Memory B cell (primary cell): ENCODE data around the gene SHC4.
"Not testable (repeated sequence)": the region's sequence is repeated elsewhere in the genome, so short reads cannot be mapped to it uniquely, and the experiment has no call there.

Experiments used
- ATAC-seq: fragments of 150-1000 bp; cut with Tn5 transposase; 2 replicates; pipeline ENCODE4 v1.10.0; 2021; ENCODE audit warnings: low read depth, mild to moderate bottlenecking, moderate library complexity
- DNase-seq, 2 donors: peaks; one replicate each; pipeline ENCODE4 v3.0.0; 2022; ENCODE audit warnings: low spot score in 2 of 2
- H3K27ac Mint-ChIP-seq: one replicate; pipeline ENCODE4 v1.8.0; 2022; ENCODE audit warnings: mild to moderate bottlenecking, moderate library complexity, mixed read lengths
- H3K27me3 Mint-ChIP-seq: one replicate; pipeline ENCODE4 v1.8.0; 2022; ENCODE audit warnings: mixed read lengths
- H3K36me3 Mint-ChIP-seq: one replicate; pipeline ENCODE4 v1.8.0; 2022; ENCODE audit warnings: mild to moderate bottlenecking, mixed read lengths
- H3K4me1 Mint-ChIP-seq: one replicate; pipeline ENCODE4 v1.8.0; 2022; ENCODE audit warnings: mixed read lengths
- H3K4me3 Mint-ChIP-seq: one replicate; pipeline ENCODE4 v1.8.0; 2022; ENCODE audit warnings: mild to moderate bottlenecking, moderate library complexity, mixed read lengths
- H3K9me3 Mint-ChIP-seq: one replicate; pipeline ENCODE4 v1.8.0; 2022; ENCODE audit warnings: mixed read lengths

The SHC4 gene

DNA sequence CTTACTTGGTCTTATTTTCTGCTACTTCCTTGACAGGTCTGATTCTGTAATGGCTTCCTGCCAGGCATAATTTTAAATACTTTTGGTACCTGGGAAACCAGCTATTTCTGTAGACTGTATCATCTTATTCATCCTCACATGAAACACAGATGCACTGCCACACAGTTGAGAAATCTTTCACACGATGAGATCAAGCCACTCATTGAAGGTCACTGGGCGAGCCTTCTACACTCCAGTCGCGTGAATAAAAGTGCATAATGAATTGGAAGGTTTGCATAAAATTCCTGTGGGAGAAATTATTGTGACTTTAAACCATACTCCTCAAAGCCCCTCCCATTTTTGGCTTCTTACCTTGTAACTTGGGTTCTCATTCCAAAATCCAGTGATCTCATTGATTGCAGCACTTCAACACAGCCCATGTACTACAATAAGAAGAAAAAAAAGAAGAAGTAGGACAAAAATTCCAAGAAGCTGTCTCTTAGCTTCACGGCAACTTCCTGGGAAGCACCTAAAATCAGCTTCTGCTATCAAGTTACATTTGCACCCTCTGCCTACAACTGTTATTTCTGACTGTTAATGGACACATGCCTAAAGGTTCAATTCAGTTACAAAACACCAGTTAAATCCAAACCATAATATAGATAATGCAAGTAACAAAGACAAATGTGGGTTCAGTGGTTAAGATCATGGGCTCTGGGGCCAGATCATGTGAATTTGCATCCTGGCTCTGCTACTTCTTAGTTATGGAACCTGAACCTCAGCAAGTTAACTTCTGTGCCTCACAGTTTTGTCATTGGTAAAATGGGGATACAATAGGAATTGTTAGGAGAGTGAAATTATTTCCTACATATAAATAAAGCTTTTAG is 39.0 kb downstream of the SHC4 start:
- no peaks in the 10 kb centered on the region for H3K4me1 Mint-ChIP-seq
- H3K27ac Mint-ChIP-seq, result no peak overlapping the region
- H3K36me3 Mint-ChIP-seq, result no peaks in the 10 kb centered on the region
- no peaks in the 10 kb centered on the region for H3K9me3 Mint-ChIP-seq
- H3K4me3 Mint-ChIP-seq, result no peak overlapping the region
- DNase-seq (no peak), ATAC-seq (no peak)
- peaks cover 19% of the 10 kb centered on the region for H3K27me3 Mint-ChIP-seq

DNA sequence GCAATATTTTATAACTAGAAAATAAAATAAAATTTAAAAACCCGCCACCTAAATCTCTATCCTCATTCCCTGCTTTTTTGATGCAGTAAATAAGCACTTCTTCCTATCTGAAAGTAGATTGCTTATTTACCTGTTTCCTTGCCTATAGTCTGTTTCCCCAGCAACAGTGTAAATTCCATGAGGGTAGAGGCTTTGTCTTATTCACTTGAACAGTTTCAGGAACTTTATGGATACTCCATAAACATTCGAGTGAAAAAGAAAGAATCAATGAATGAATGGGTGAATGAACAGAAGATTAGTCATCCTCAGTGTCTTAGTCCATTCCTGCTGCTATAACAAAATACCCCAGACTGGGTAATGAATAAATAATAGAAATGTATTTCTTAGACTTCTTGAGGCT is 41.7 kb downstream of the SHC4 start:
- peaks cover 16% of the 10 kb centered on the region for H3K27me3 Mint-ChIP-seq
- no peaks in the 10 kb centered on the region for H3K36me3 Mint-ChIP-seq
- no peak overlapping the region for H3K4me3 Mint-ChIP-seq
- H3K4me1 Mint-ChIP-seq, result no peaks in the 10 kb centered on the region
- no peak for DNase-seq
- H3K27ac Mint-ChIP-seq, result no peak overlapping the region
- H3K9me3 Mint-ChIP-seq, result no peaks in the 10 kb centered on the region
- ATAC-seq, result no peak

DNA sequence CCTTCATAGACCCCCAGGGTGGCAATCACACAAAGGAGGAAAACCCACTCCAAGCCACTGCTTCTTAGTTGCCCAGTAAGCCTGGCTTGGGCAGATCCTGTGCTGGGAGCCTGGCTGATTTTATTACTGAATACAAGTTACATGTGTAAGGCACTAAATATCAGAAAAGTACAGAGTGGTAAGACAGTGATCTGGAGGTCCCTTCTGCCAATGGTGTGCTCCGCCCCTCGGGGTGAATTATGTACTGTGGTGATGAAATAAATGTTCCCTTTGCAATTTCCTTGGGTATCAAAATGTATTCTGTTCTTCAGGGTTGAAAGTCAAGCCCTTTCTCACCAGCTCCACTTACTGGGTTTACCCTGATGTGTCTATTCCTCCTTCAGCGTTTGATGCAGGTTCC is 47.0 kb downstream of the SHC4 start:
- no peaks in the 10 kb centered on the region for H3K36me3 Mint-ChIP-seq
- H3K27me3 Mint-ChIP-seq, result peaks cover 16% of the 10 kb centered on the region
- H3K9me3 Mint-ChIP-seq, result no peaks in the 10 kb centered on the region
- no peaks in the 10 kb centered on the region for H3K4me1 Mint-ChIP-seq
- DNase-seq (no peak), ATAC-seq (no peak)
- H3K27ac Mint-ChIP-seq, result no peak overlapping the region
- H3K4me3 Mint-ChIP-seq, result no peak overlapping the region

DNA sequence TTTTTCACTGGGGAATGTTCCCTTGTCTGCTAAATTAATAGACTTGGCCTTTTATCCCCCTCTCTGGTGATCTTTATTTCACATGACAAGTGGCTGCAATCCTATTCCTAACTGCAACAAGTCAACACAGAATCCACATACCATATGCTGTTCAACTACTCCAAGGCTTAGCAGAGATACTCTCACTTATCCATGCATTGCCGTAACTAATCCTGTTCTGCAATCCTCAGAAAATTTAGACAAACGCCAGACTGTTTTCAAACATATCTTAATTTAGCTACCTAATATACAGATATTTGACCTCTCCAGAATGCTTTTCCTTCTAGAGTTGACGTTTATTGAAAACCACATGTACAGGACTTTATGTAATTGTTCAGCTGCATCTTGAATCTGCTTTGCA is 47.9 kb downstream of the SHC4 start:
- H3K36me3 Mint-ChIP-seq, result no peaks in the 10 kb centered on the region
- DNase-seq (no peak), ATAC-seq (no peak)
- peaks cover 13% of the 10 kb centered on the region for H3K27me3 Mint-ChIP-seq
- H3K9me3 Mint-ChIP-seq, result no peaks in the 10 kb centered on the region
- no peak overlapping the region for H3K4me3 Mint-ChIP-seq
- no peaks in the 10 kb centered on the region for H3K4me1 Mint-ChIP-seq
- H3K27ac Mint-ChIP-seq, result no peak overlapping the region

DNA sequence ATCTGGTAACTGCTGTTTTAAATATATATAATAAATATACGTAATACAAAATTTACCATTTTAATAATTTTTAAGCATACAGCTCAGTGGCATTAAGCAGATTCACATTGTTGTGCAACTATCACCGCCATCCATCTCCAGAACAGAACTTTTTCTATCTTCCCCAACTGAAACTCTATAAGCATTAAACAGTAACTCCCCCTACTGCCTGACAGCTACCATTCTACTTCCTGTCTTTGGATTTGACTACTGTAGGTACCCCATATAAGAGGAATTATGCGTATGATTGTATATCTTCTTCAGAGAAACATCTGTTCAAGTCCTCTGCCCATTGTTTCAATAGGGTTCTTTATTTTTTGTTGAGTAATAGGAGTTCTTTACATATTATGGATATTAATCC is 49.0 kb downstream of the SHC4 start:
- H3K27ac Mint-ChIP-seq, result no peak overlapping the region
- peaks cover 11% of the 10 kb centered on the region for H3K27me3 Mint-ChIP-seq
- no peaks in the 10 kb centered on the region for H3K9me3 Mint-ChIP-seq
- H3K36me3 Mint-ChIP-seq, result no peaks in the 10 kb centered on the region
- DNase-seq (no peak), ATAC-seq (no peak)
- no peak overlapping the region for H3K4me3 Mint-ChIP-seq
- no peaks in the 10 kb centered on the region for H3K4me1 Mint-ChIP-seq

DNA sequence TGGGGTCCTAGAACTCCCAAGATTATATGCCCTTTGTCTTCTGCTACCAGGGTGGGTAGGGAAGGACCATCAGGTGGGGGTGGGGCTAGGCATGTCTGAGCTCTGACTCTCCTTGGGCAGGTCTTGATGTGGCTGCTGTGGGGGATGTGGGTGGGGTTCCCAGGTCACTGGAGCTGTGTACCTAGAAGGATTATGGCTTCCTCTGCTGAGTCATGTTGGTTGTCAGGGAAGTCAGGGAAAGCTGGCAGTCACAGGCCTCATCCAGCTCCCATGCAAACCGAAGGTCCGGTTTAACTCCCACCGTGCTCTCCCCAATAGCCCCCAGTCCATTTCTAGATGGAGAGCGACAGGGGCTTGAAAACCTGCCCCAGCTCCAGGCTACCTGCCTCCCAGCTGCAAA is 50.6 kb downstream of the SHC4 start:
- Mint-ChIP-seq H3K4me1 (no peaks in the 10 kb centered on the region), H3K27ac (no peak overlapping the region), H3K4me3 (no peak overlapping the region), H3K27me3 (peaks cover 7% of the 10 kb centered on the region), H3K36me3 (no peaks in the 10 kb centered on the region), H3K9me3 (no peaks in the 10 kb centered on the region)
- DNase-seq, result no peak
- no peak for ATAC-seq

DNA sequence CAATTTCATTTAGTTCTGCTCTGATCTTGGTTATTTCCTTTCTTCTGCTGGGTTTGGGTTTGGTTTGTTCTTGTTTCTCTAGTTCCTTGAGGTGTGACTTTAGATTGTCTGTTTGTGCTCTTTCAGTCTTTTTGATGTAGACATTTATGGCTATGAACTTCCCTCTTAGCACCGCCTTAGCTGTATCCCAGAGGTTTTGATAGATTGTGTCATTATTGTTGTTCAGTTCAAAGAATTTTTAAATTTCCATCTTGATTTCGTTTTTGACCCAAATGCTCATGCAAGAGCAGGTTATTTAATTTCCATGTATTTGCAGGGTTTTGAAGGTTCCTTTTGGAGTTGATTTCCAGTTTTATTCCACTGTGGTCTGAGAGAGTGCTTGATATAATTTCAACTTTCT is 53.2 kb downstream of the SHC4 start:
- H3K4me3 Mint-ChIP-seq, H3K36me3 Mint-ChIP-seq, H3K27ac Mint-ChIP-seq: not testable (repeated sequence)

DNA sequence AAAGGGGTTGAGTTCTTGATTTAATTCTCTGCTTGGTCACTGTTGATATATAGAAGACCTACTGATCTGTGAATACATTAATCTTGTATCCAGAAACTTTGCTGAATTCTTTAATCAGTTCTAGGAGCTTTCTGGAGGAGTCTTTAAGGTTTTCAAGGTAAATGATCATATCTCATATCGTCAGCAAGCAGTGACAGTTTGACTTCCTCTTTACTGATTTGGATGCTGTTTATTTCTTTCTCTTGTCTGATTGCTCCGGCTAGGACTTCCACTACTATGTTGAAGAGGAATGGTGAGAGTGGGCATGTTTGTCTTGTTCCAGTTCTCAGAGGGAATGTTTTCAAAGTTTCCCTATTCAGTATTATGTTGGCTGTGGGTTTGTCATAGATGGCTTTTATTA is 54.4 kb downstream of the SHC4 start:
- not testable (repeated sequence) for H3K27me3 Mint-ChIP-seq, DNase-seq, H3K4me3 Mint-ChIP-seq, H3K9me3 Mint-ChIP-seq, H3K27ac Mint-ChIP-seq, ATAC-seq, H3K36me3 Mint-ChIP-seq, H3K4me1 Mint-ChIP-seq

More for the DNA sequence above, 53.2 kb downstream of the SHC4 start:
- not testable (repeated sequence) for H3K4me1 Mint-ChIP-seq, H3K9me3 Mint-ChIP-seq, DNase-seq, H3K27me3 Mint-ChIP-seq, ATAC-seq

DNA sequence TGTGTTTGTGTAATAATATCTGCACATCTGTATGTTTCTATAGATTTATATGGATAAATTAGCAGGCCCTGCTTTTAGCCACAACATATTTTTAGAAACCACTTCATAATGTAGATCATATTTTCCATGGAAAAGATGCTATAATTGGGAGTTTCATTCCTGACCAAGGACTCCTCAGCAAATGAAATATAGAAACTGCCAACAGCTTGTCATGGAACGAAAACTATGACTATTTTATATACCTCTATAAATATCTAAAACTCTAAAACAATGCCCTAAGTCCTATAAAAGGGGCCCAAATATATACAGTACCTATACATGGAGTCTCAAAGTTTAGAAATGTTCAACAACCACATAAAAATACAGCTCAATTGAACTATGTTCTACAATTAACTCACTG is 57.9 kb downstream of the SHC4 start:
- no peaks in the 10 kb centered on the region for H3K9me3 Mint-ChIP-seq
- no peaks in the 10 kb centered on the region for H3K36me3 Mint-ChIP-seq
- no peaks in the 10 kb centered on the region for H3K4me1 Mint-ChIP-seq
- H3K27ac Mint-ChIP-seq, result no peak overlapping the region
- no peak for ATAC-seq
- no peak for DNase-seq
- no peak overlapping the region for H3K4me3 Mint-ChIP-seq
- no peaks in the 10 kb centered on the region for H3K27me3 Mint-ChIP-seq

DNA sequence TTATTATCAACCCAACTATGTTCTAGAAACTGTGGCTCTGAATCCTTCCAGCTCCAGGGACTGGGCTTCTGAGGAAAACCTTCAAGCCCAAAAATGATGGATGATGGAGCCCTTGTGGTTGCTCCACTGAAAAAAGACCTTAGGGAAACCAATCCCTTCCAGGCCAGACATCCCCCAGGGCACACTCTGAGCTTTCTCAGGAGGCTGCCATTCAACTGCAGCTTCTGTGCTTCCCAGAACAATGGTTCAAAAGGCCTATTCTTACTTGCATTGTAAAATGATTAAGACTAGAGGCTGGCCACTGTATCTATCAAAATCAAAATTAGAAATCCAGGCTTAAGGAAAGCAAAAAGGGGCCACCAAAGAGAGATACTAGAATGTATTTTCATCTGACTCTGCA is 58.5 kb downstream of the SHC4 start:
- H3K27ac Mint-ChIP-seq, result no peak overlapping the region
- H3K9me3 Mint-ChIP-seq, result no peaks in the 10 kb centered on the region
- no peaks in the 10 kb centered on the region for H3K27me3 Mint-ChIP-seq
- H3K36me3 Mint-ChIP-seq, result no peaks in the 10 kb centered on the region
- no peak for DNase-seq
- H3K4me1 Mint-ChIP-seq, result no peaks in the 10 kb centered on the region
- H3K4me3 Mint-ChIP-seq, result no peak overlapping the region
- ATAC-seq, result no peak

DNA sequence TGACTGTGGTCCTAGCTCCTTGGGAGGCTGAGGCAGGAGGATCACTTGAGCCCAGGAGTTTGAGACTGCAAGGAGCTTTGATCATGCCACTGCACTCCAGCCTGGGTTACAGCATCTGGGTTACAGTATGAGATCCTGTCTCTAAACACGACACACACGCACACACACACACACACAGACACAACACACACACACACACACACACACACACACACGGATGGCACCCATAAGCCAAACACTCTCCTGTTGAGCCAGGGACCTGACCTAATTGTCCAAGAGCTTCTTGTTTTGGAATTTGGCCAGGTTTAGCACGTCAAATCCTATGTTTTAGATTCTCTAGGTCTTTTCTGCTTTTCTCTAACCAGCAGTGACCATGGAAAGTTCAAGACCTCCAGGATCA is 59.0 kb downstream of the SHC4 start:
- no peaks in the 10 kb centered on the region for H3K36me3 Mint-ChIP-seq
- peaks cover 2% of the 10 kb centered on the region for H3K27me3 Mint-ChIP-seq
- no peak for ATAC-seq
- H3K4me3 Mint-ChIP-seq, result no peak overlapping the region
- no peak overlapping the region for H3K27ac Mint-ChIP-seq
- H3K4me1 Mint-ChIP-seq, result no peaks in the 10 kb centered on the region
- no peak for DNase-seq
- no peaks in the 10 kb centered on the region for H3K9me3 Mint-ChIP-seq

DNA sequence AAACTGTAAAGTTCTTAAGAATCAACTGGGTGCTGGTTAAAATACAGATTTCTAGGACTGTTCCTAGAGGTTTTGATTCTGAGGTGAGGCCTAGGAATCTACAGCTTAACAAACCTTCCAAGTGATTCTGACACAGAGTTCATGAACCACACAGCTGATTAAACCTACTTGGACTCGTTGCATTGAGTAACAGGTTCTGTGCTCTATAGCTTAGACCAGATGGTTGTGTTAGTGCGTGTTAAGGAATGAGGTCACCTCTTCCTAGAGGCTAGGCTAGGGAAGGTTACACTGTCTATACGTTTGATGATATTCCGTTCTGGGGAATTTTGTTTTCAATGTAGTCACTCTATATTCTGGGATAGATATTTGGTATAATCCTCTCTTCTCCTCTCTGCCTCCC is 63.9 kb downstream of the SHC4 start:
- no peaks in the 10 kb centered on the region for H3K4me1 Mint-ChIP-seq
- no peaks in the 10 kb centered on the region for H3K36me3 Mint-ChIP-seq
- H3K4me3 Mint-ChIP-seq, result no peak overlapping the region
- H3K9me3 Mint-ChIP-seq, result no peaks in the 10 kb centered on the region
- H3K27ac Mint-ChIP-seq, result no peak overlapping the region
- DNase-seq (no peak), ATAC-seq (no peak)
- H3K27me3 Mint-ChIP-seq, result peaks cover 9% of the 10 kb centered on the region

DNA sequence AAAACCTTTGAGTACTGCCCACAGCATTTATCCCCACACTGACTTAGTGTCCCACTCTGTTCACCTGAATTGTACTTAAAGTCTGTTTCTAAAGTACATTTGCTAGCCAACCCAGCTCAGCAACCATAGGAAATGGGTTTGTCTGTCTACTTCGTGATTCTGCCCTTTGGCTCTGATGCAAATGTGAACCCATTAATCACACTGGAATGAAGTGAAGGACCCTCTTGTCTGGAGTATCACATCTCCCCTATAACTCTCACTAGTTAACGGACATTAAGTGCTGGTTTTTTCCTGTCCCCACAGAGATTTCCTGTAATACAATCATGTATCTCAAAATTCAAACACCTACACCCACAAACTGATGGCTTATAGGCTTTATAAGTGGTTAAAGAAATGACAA is 65.3 kb downstream of the SHC4 start:
- no peak overlapping the region for H3K4me3 Mint-ChIP-seq
- ATAC-seq (no peak), DNase-seq (no peak)
- peaks cover 9% of the 10 kb centered on the region for H3K27me3 Mint-ChIP-seq
- no peaks in the 10 kb centered on the region for H3K9me3 Mint-ChIP-seq
- no peaks in the 10 kb centered on the region for H3K4me1 Mint-ChIP-seq
- no peak overlapping the region for H3K27ac Mint-ChIP-seq
- H3K36me3 Mint-ChIP-seq, result no peaks in the 10 kb centered on the region

DNA sequence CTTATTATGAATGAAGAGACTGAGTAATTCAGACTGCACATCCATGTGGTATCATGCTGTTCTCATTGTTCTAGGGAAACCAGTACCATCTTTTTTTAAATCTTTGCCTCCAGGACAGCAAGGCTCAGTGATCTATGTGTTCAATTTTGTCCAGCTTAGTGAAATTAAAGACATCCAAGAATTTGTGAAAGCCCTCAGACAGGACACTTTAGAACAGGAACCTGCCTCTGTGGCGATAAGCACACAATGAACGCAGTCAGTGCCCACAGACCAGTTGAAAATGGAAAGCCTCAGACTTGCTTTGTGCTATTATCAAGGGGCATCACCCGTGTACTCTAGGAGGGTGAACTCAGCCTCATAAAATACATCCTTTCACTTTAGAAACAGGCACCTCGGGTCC is 65.7 kb downstream of the SHC4 start:
- ATAC-seq, result no peak
- Mint-ChIP-seq H3K4me3 (no peak overlapping the region), H3K27ac (no peak overlapping the region)

More for the DNA sequence above, 65.7 kb downstream of the SHC4 start:
- no peak for DNase-seq
- no peaks in the 10 kb centered on the region for H3K4me1 Mint-ChIP-seq
- no peaks in the 10 kb centered on the region for H3K9me3 Mint-ChIP-seq
- H3K36me3 Mint-ChIP-seq, result no peaks in the 10 kb centered on the region
- H3K27me3 Mint-ChIP-seq, result peaks cover 9% of the 10 kb centered on the region
